ENCODE data around the gene IFNA5. TPM values are rescaled to one million over a fixed set of nuclear protein-coding genes. Genes with fewer than 3 reads are reported as not detected.

IFNA5 gene
- polyA plus RNA-seq, 1 donor from 2014 or later = not detected

- Histone ChIP-seq H3K36me3 (ENCODE audit: insufficient read depth, low read length) (peaks cover 6% of the 10 kb centered on the region), H3F3A (ENCODE audit: insufficient read depth, low read length, poor library complexity, severe bottlenecking) (no peaks in the 10 kb centered on the region), H3K27me3 (ENCODE audit: insufficient read depth, low read depth, low read length) (no peaks in the 10 kb centered on the region), H3K9ac (ENCODE audit: low read length) (no peak overlapping the region), H3K79me2 (replicated peaks; ENCODE audit: insufficient read depth, low read length) (peaks cover 69% of the 10 kb centered on the region), H2AFZ (ENCODE audit: low read depth, low read length) (no peak overlapping the region), H3K4me3 (ENCODE audit: low read length) (peak overlapping the region; percentile 86), H3K9me2 (ENCODE audit: insufficient read depth, low read length) (no peaks in the 10 kb centered on the region), H3K27ac (ENCODE audit: low read length) (no peak overlapping the region), H3K9me3 (ENCODE audit: low read length) (no peaks in the 10 kb centered on the region), H4K20me1 (ENCODE audit: insufficient read depth) (no peaks in the 10 kb centered on the region), H3K4me2 (ENCODE audit: low read length) (peak overlapping the region; percentile 89)
- TF ChIP-seq SMC3 (conservative IDR thresholded peaks at IDR 0.05; ENCODE audit: poor library complexity) = no peak
- TF ChIP-seq POLR2AphosphoS5 (IDR thresholded peaks at IDR 0.05) = no peak
- no peak for TF ChIP-seq RAD21 (conservative IDR thresholded peaks at IDR 0.05)
- TF ChIP-seq, protein P1, sequence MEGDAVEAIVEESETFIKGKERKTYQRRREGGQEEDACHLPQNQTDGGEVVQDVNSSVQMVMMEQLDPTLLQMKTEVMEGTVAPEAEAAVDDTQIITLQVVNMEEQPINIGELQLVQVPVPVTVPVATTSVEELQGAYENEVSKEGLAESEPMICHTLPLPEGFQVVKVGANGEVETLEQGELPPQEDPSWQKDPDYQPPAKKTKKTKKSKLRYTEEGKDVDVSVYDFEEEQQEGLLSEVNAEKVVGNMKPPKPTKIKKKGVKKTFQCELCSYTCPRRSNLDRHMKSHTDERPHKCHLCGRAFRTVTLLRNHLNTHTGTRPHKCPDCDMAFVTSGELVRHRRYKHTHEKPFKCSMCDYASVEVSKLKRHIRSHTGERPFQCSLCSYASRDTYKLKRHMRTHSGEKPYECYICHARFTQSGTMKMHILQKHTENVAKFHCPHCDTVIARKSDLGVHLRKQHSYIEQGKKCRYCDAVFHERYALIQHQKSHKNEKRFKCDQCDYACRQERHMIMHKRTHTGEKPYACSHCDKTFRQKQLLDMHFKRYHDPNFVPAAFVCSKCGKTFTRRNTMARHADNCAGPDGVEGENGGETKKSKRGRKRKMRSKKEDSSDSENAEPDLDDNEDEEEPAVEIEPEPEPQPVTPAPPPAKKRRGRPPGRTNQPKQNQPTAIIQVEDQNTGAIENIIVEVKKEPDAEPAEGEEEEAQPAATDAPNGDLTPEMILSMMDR (IDR thresholded peaks at IDR 0.05; ENCODE audit: poor library complexity, severe bottlenecking) = no peak
- TF ChIP-seq, protein P2, sequence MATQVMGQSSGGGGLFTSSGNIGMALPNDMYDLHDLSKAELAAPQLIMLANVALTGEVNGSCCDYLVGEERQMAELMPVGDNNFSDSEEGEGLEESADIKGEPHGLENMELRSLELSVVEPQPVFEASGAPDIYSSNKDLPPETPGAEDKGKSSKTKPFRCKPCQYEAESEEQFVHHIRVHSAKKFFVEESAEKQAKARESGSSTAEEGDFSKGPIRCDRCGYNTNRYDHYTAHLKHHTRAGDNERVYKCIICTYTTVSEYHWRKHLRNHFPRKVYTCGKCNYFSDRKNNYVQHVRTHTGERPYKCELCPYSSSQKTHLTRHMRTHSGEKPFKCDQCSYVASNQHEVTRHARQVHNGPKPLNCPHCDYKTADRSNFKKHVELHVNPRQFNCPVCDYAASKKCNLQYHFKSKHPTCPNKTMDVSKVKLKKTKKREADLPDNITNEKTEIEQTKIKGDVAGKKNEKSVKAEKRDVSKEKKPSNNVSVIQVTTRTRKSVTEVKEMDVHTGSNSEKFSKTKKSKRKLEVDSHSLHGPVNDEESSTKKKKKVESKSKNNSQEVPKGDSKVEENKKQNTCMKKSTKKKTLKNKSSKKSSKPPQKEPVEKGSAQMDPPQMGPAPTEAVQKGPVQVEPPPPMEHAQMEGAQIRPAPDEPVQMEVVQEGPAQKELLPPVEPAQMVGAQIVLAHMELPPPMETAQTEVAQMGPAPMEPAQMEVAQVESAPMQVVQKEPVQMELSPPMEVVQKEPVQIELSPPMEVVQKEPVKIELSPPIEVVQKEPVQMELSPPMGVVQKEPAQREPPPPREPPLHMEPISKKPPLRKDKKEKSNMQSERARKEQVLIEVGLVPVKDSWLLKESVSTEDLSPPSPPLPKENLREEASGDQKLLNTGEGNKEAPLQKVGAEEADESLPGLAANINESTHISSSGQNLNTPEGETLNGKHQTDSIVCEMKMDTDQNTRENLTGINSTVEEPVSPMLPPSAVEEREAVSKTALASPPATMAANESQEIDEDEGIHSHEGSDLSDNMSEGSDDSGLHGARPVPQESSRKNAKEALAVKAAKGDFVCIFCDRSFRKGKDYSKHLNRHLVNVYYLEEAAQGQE (IDR thresholded peaks at IDR 0.05; ENCODE audit: borderline replicate concordance) = no peak
- no peak for TF ChIP-seq TAF1 (IDR thresholded peaks at IDR 0.05; ENCODE audit: low read depth)
- TF ChIP-seq EZH2 (IDR thresholded peaks at IDR 0.05; ENCODE audit: borderline replicate concordance, insufficient read depth, low read length, poor library complexity, severe bottlenecking) = no peak
- no peak for TF ChIP-seq MXI1 (conservative IDR thresholded peaks at IDR 0.05; ENCODE audit: poor library complexity, severe bottlenecking)
- no peak for TF ChIP-seq EP300 (conservative IDR thresholded peaks at IDR 0.05; ENCODE audit: poor library complexity, severe bottlenecking)
Measured at GRCh38 chr9:21333226-21333625, 28.1 kb upstream of the IFNA5 start.

GRCh38 chr9:21331676-21332402, 26.7 kb upstream of the IFNA5 start:
- Histone ChIP-seq H3K27ac (ENCODE audit: low read length) (no peak overlapping the region), H3F3A (ENCODE audit: insufficient read depth, low read length, poor library complexity, severe bottlenecking) (no peaks in the 10 kb centered on the region), H3K9me3 (ENCODE audit: low read length) (no peaks in the 10 kb centered on the region), H3K4me2 (ENCODE audit: low read length) (peak overlapping the region; percentile 84), H3K36me3 (ENCODE audit: insufficient read depth, low read length) (peaks cover 6% of the 10 kb centered on the region), H3K27me3 (ENCODE audit: insufficient read depth, low read depth, low read length) (no peaks in the 10 kb centered on the region), H4K20me1 (ENCODE audit: insufficient read depth) (no peaks in the 10 kb centered on the region), H3K9ac (ENCODE audit: low read length) (no peak overlapping the region), H2AFZ (ENCODE audit: low read depth, low read length) (no peak overlapping the region), H3K4me3 (ENCODE audit: low read length) (peak overlapping the region; percentile 86), H3K79me2 (replicated peaks; ENCODE audit: insufficient read depth, low read length) (peaks cover 69% of the 10 kb centered on the region), H3K9me2 (ENCODE audit: insufficient read depth, low read length) (no peaks in the 10 kb centered on the region)
- TF ChIP-seq SMC3 (conservative IDR thresholded peaks at IDR 0.05; ENCODE audit: poor library complexity) (no peak), MXI1 (conservative IDR thresholded peaks at IDR 0.05; ENCODE audit: poor library complexity, severe bottlenecking) (no peak), EZH2 (IDR thresholded peaks at IDR 0.05; ENCODE audit: borderline replicate concordance, insufficient read depth, low read length, poor library complexity, severe bottlenecking) (no peak), TAF1 (IDR thresholded peaks at IDR 0.05; ENCODE audit: low read depth) (no peak), EP300 (conservative IDR thresholded peaks at IDR 0.05; ENCODE audit: poor library complexity, severe bottlenecking) (no peak), RAD21 (conservative IDR thresholded peaks at IDR 0.05) (no peak), POLR2AphosphoS5 (IDR thresholded peaks at IDR 0.05) (no peak)
- TF ChIP-seq, protein P1 (IDR thresholded peaks at IDR 0.05; ENCODE audit: poor library complexity, severe bottlenecking) = no peak
- TF ChIP-seq, protein P2 (IDR thresholded peaks at IDR 0.05; ENCODE audit: borderline replicate concordance) = no peak

Data from neural cell (in vitro differentiated cells).